PFSK-1 (cell line): ENCODE results near the gene GNA14.

Experiments used
- POLR2AphosphoS5 ChIP-seq: IDR thresholded peaks from 2 replicates; pipeline ENCODE4 v1.6.1; 2012; ENCODE audit warnings: low read depth, mild to moderate bottlenecking, control low read depth, low read length, moderate library complexity
- REST ChIP-seq, 2 experiments: IDR thresholded peaks; 2 replicates each; pipeline versions ENCODE4 v1.6.1 to v1.8.0; 2011 to 2012; ENCODE audit warnings: low read depth in 2 of 2, low read length in 2 of 2, control low read depth in 1 of 2, inconsistent platforms in 1 of 2, mild to moderate bottlenecking in 1 of 2, moderate library complexity in 1 of 2; ENCODE audit not compliant: insufficient read depth in 1 of 2

GRCh38 chr9:77512876-77513275, 135.2 kb downstream of the GNA14 start:
- TF ChIP-seq POLR2AphosphoS5: no peak
- no peak for TF ChIP-seq REST (IDR thresholded peaks at IDR 0.05; ENCODE audit: insufficient read depth in 1 of 2, low read depth in 2 of 2, low read length in 2 of 2)
